Mesothelial cell of epicardium (in vitro differentiated cells): ENCODE measurements around the gene NTM. TPM values are rescaled to one million over a fixed set of nuclear protein-coding genes. Genes with fewer than 3 reads are reported as not detected.

Experiments
- DNase-seq, 2 experiments: peaks; one replicate each; pipeline ENCODE4 v3.0.0; 2021; ENCODE audit warnings: low spot score in 2 of 2; ENCODE audit not compliant: unreplicated experiment in 2 of 2
- H3K27ac Mint-ChIP-seq: 2 replicates; pipeline ENCODE4 v1.8.0; 2021; ENCODE audit warnings: mixed read lengths
- H3K27me3 Mint-ChIP-seq: 2 replicates; pipeline ENCODE4 v1.8.0; 2021; ENCODE audit warnings: low read depth, mixed read lengths
- H3K36me3 Mint-ChIP-seq: 2 replicates; pipeline ENCODE4 v1.8.0; 2021; ENCODE audit warnings: mixed read lengths
- H3K4me1 Mint-ChIP-seq: 2 replicates; pipeline ENCODE4 v1.8.0; 2021; ENCODE audit warnings: mixed read lengths
- H3K4me3 Mint-ChIP-seq: 2 replicates; pipeline ENCODE4 v1.8.0; 2021; ENCODE audit warnings: mild to moderate bottlenecking, moderate library complexity, mixed read lengths
- H3K9me3 Mint-ChIP-seq: 2 replicates; pipeline ENCODE4 v1.8.0; 2021; ENCODE audit warnings: mixed read lengths
- total RNA-seq: library from RNA; stranded (reverse); gene quantifications from 3 replicates; pipeline ENCODE4 v1.2.1, GENCODE V29; 2021
- TF ChIP-seq, protein P1 (sequence below): fragments of 200-600 bp; sonication (generic); IDR thresholded peaks from one replicate; pipeline ENCODE4 v1.5.0; 2021; ENCODE audit warnings: antibody characterized with exemption; ENCODE audit not compliant: unreplicated experiment

NTM gene
- total RNA-seq, 1 donor from 2014 or later: 3.9 TPM

DNA sequence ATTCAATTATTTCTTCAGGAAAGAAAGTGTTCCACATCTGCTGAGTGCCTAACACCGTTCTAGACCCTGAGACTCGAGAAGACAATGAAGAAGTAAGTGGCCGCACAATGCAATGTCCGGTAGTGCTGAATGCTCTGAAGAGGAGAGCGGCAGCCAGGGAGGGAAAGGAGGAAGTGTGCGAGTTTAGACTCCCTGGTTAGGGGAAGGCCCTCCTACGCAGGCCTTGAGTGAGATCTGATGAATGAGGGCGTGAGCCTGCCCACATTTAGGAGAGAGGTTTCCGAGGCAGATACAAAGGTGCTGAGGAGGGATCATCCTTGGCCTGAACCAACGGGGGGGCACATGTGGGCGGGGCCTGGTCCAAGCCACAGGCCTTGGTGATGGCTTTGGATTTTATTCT is 558.6 kb downstream of the NTM start:
- no peak for DNase-seq
- Mint-ChIP-seq H3K36me3 (no peaks in the 10 kb centered on the region), H3K27ac (no peak overlapping the region), H3K4me3 (no peak overlapping the region), H3K9me3 (no peaks in the 10 kb centered on the region), H3K4me1 (peaks cover 10% of the 10 kb centered on the region), H3K27me3 (peaks cover 28% of the 10 kb centered on the region)
- TF ChIP-seq, protein P1, sequence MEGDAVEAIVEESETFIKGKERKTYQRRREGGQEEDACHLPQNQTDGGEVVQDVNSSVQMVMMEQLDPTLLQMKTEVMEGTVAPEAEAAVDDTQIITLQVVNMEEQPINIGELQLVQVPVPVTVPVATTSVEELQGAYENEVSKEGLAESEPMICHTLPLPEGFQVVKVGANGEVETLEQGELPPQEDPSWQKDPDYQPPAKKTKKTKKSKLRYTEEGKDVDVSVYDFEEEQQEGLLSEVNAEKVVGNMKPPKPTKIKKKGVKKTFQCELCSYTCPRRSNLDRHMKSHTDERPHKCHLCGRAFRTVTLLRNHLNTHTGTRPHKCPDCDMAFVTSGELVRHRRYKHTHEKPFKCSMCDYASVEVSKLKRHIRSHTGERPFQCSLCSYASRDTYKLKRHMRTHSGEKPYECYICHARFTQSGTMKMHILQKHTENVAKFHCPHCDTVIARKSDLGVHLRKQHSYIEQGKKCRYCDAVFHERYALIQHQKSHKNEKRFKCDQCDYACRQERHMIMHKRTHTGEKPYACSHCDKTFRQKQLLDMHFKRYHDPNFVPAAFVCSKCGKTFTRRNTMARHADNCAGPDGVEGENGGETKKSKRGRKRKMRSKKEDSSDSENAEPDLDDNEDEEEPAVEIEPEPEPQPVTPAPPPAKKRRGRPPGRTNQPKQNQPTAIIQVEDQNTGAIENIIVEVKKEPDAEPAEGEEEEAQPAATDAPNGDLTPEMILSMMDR: no peak

- Mint-ChIP-seq H3K4me3 (no peak overlapping the region), H3K36me3 (no peaks in the 10 kb centered on the region), H3K27ac (no peak overlapping the region), H3K4me1 (no peaks in the 10 kb centered on the region), H3K9me3 (no peaks in the 10 kb centered on the region), H3K27me3 (peaks cover 52% of the 10 kb centered on the region)
- TF ChIP-seq, protein P1: no peak
- no peak for DNase-seq
Observed at GRCh38 chr11:131932584-131933325, 562.3 kb downstream of the NTM start.

- H3K27me3 Mint-ChIP-seq: peaks cover 63% of the 10 kb centered on the region
- H3K36me3 Mint-ChIP-seq: no peaks in the 10 kb centered on the region
- H3K4me3 Mint-ChIP-seq: no peak overlapping the region
- no peaks in the 10 kb centered on the region for H3K4me1 Mint-ChIP-seq
- no peaks in the 10 kb centered on the region for H3K9me3 Mint-ChIP-seq
- no peak overlapping the region for H3K27ac Mint-ChIP-seq
- DNase-seq: no peak
- TF ChIP-seq, protein P1: no peak
Observed at GRCh38 chr11:131934006-131934405, 563.6 kb downstream of the NTM start.

- H3K36me3 Mint-ChIP-seq: no peaks in the 10 kb centered on the region
- no peak overlapping the region for H3K27ac Mint-ChIP-seq
- TF ChIP-seq, protein P1: no peak
- no peak for DNase-seq
- H3K4me1 Mint-ChIP-seq: peaks cover under 1% of the 10 kb centered on the region
- no peak overlapping the region for H3K4me3 Mint-ChIP-seq
- no peaks in the 10 kb centered on the region for H3K9me3 Mint-ChIP-seq
- peaks cover 80% of the 10 kb centered on the region for H3K27me3 Mint-ChIP-seq
Observed at GRCh38 chr11:131938351-131938751, 567.9 kb downstream of the NTM start.

DNA sequence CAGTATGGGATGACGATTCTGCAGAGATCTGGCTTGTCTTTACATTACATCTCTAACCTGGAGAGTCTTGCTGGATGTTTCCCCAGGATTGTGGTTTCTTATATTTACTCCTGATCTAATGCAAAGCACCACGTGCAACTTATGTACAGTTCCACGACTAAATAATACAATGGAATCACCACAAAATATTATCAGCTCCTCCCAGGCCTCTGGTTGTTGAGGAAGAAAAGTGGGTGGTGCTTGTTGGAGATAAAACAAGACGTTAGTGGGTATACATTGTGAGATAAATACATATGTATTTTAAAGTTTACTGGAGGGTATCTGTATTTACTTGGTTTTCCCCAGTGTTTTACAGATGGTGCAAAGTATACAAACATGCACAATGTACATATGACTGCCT is 569.7 kb downstream of the NTM start:
- H3K4me1 Mint-ChIP-seq: peaks cover 17% of the 10 kb centered on the region
- no peaks in the 10 kb centered on the region for H3K9me3 Mint-ChIP-seq
- DNase-seq: no peak
- H3K36me3 Mint-ChIP-seq: no peaks in the 10 kb centered on the region
- H3K4me3 Mint-ChIP-seq: no peak overlapping the region
- H3K27ac Mint-ChIP-seq: no peak overlapping the region
- TF ChIP-seq, protein P1: no peak
- peaks cover 80% of the 10 kb centered on the region for H3K27me3 Mint-ChIP-seq

- Mint-ChIP-seq H3K36me3 (no peaks in the 10 kb centered on the region), H3K9me3 (no peaks in the 10 kb centered on the region), H3K4me3 (no peak overlapping the region), H3K27me3 (peaks cover 57% of the 10 kb centered on the region), H3K27ac (no peak overlapping the region), H3K4me1 (peaks cover 30% of the 10 kb centered on the region)
- no peak for DNase-seq
- TF ChIP-seq, protein P1: no peak
Observed at GRCh38 chr11:131942878-131943277, 572.5 kb downstream of the NTM start.
